AG04449 (cell line): ENCODE data around the gene RESP18.
A peak's percentile ranks its signal among the peaks of the same experiment; 100 is the strongest.

Experiments used
- CTCF ChIA-PET: fragments of 350-600 bp; formaldehyde crosslinking; extraction: SDS; loops from one replicate; lab custom pipeline; 2021; ENCODE audit warnings: antibody characterized with exemption; lab: Yijun Ruan, JAX
- POLR2A ChIA-PET: fragments of 400-600, 350-600 bp; formaldehyde crosslinking; extraction: SDS; loops from one replicate; lab custom pipeline; 2020; ENCODE audit warnings: antibody characterized with exemption, inconsistent platforms; lab: Yijun Ruan, JAX
- DNase-seq: peaks from one replicate; pipeline ENCODE4 v3.0.0-alpha.2; 2010; ENCODE audit warnings: low read depth, low spot score
- H3K4me3 ChIP-seq: 2 replicates; pipeline ENCODE4 v1.5.1; 2011; ENCODE audit warnings: low read depth, mild to moderate bottlenecking, control low read depth, low read length
- TF ChIP-seq, protein P1 (sequence below): IDR thresholded peaks from one replicate; pipeline ENCODE4 v1.5.1; 2011; ENCODE audit warnings: mild to moderate bottlenecking, moderate library complexity, low read length, control low read depth, inconsistent platforms; ENCODE audit not compliant: insufficient read depth; ENCODE audit errors: missing control alignments

Gene RESP18

DNA sequence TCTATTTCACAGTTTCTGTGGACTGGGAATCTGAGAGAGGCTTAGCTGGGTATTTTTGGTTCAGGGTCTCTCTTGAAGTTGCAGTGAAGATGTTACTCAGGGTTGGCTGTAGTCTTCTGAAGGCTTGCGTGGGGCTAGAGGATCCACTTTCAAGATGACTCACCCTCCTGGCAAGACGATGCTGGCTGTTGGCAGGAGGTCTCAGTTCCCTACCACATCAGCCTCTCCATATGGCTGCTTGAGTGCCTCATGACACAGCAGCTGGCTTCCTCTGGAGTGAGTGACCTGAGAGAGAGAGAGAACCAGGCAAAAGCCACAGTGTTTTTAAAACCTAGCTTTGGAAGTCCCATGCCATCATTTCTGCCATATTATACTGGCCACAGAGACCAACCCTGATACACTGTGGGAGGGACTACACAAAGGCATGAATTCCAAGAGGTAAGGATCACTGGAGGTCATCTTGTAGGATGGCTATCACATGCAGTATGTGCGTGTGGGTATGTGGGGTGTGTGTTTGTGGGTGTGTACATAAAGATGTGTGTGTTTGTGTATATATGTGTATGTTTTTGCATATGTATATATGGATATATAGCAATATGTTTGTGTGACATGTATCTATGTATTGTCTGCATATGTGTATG lies 30.1 kb upstream of the RESP18 start:
- H3K4me3 ChIP-seq, result no peak overlapping the region
- CTCF ChIA-PET, result interaction anchor here (0.9 to 8.5 kb wide), 9 partner anchors 11 to 203 kb away, joined by 3 to 78 read pairs (median 5); partner anchors contain the start of genes DNAJB2 and DNPEP
- peak; percentile 91 for DNase-seq
- TF ChIP-seq, protein P1, sequence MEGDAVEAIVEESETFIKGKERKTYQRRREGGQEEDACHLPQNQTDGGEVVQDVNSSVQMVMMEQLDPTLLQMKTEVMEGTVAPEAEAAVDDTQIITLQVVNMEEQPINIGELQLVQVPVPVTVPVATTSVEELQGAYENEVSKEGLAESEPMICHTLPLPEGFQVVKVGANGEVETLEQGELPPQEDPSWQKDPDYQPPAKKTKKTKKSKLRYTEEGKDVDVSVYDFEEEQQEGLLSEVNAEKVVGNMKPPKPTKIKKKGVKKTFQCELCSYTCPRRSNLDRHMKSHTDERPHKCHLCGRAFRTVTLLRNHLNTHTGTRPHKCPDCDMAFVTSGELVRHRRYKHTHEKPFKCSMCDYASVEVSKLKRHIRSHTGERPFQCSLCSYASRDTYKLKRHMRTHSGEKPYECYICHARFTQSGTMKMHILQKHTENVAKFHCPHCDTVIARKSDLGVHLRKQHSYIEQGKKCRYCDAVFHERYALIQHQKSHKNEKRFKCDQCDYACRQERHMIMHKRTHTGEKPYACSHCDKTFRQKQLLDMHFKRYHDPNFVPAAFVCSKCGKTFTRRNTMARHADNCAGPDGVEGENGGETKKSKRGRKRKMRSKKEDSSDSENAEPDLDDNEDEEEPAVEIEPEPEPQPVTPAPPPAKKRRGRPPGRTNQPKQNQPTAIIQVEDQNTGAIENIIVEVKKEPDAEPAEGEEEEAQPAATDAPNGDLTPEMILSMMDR, result no peak
- POLR2A ChIA-PET, result no interaction called here

GRCh38 chr2:219362072-219362471 lies 29.5 kb upstream of the RESP18 start:
- ChIA-PET POLR2A (no interaction called here), CTCF (interaction anchor here (0.9 to 8.5 kb wide), 9 partner anchors 11 to 203 kb away, joined by 3 to 78 read pairs (median 5); partner anchors contain the start of genes DNAJB2 and DNPEP)
- TF ChIP-seq, protein P1, result no peak
- no peak for DNase-seq
- no peak overlapping the region for H3K4me3 ChIP-seq

DNA sequence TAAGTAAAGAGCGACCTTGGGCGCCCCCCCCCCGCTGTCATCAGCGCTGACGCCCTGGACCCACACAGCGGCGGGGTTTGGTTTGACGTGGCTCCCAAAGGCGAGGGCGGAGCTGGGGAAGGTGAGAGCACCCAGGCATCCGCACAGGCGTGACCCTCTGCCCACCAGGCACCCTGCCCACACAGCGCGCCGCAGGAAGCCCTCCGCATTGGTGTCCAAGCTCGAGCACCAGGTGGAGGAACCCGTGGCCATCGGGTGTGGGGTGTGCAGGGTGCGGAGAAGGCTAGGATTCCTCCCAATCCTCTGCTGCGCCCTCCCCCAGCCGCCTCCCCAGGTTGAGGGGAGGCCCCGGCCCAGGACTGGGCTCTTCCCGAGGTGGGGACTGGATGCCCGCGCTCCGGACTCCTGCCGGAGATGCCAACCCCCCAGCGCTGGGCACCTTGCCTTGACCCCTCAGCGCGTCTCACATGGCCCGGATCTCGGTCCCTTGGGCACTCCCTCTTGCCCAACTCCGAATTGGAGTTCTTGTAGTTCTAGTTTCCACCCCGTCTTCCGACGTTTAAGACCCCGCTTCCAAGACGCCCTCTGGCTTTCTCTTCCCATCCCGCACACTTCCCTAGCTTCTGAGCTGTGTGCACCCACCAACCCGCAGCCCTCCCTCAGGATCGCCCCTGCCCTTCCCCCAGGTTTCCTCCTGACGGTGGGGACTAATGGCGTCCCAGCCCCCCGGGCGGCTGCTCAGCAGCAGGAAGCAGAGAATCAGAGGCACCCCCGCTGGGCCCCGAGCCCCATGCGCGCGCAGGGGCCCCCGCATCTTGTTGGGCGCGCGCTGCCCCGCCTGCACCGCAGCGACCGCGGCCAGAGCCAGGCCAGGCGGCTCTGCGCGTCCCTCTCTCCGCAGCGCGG lies 25.9 kb upstream of the RESP18 start:
- no peak for DNase-seq
- TF ChIP-seq, protein P1, result no peak
- POLR2A ChIA-PET, result no interaction called here
- CTCF ChIA-PET, result interaction anchor here (0.6 to 0.8 kb wide), 2 partner anchors 63 to 199 kb away, joined by 3 read pairs; no protein-coding TSS in a partner anchor
- peak overlapping the region; percentile 18; the same call in 1 of the 2 replicates for H3K4me3 ChIP-seq

DNA sequence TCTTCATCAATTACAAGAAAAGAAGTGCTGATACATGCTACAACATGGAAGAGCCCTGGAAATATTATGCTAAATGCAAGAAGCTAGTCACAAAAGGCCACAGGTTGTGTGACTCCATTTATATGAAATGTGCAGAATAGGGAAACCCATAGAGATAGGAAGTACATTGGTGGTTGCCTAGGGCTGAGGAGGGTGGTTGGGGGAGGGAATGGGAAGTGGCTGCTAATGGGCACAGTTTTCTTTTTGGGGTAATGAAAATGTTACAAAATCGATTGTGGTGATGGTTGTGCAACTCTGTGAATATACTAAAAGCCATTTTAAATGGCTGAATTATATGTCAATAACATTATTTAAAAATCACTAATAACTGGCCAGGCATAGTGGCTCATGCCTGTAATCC lies 24.3 kb upstream of the RESP18 start:
- POLR2A ChIA-PET, result no interaction called here
- CTCF ChIA-PET, result interaction anchor here (0.9 to 2.1 kb wide), 2 partner anchors 12 to 298 kb away, joined by 3 to 4 read pairs; no protein-coding TSS in a partner anchor
- H3K4me3 ChIP-seq, result no peak overlapping the region
- TF ChIP-seq, protein P1, result no peak
- DNase-seq, result no peak

DNA sequence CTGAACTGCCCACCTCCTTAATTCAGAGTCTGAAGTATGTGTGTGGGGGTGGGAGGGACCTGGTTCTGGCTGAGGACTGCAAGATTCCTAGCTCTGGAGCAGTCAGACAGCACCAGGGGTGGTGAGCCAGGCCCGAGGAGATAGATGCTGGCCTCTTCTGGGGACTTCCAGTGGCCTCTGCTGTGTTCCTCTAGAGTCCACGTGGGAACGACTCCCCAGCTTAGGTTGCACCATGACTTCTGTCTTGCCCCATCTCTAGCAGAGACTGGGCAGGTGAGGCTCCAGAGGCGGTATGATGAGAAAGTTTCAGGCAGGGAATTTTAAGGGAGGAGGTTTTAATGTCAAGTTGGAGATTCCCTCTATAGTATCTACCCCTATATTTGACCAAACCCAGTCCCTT lies 22.0 kb upstream of the RESP18 start:
- ChIA-PET CTCF (interaction anchor here (1.1 to 6.6 kb wide), 8 partner anchors 9 to 296 kb away, joined by 3 to 78 read pairs (median 7); partner anchors contain the start of gene DNPEP), POLR2A (no interaction called here)
- no peak overlapping the region for H3K4me3 ChIP-seq
- no peak for DNase-seq
- TF ChIP-seq, protein P1, result no peak
